ENCODE results near the gene CATSPERZ. TPM values are rescaled to one million over a fixed set of nuclear protein-coding genes. Genes with fewer than 3 reads are reported as not detected.

CATSPERZ gene
- total and polyA plus RNA-seq, 2 donors (not counting 3 experiments of a cell fraction or from before 2014, with no cell fraction given): 0.11 TPM; not detected in 1

- intact Hi-C loops (cut with micrococcal nuclease): no loop called here
- POLR2A ChIA-PET: no interaction called here
- no peaks in the 10 kb centered on the region for H3K36me3 ChIP-seq (ENCODE audit: control insufficient read depth in 2 of 2, extremely low read depth in 1 of 2, insufficient read depth in 2 of 2, low read length in 2 of 2)
- H3K4me1 ChIP-seq (ENCODE audit: control insufficient read depth, extremely low read depth, insufficient read depth, low read length): peaks cover 6% of the 10 kb centered on the region
- peaks cover 10% of the 10 kb centered on the region for H3K79me2 ChIP-seq (ENCODE audit: control insufficient read depth, insufficient read depth, low read length)
- no TSS peak for BruUV-seq (replicated peaks)
- peak overlapping the region; percentile 59 to 68 (median 66) for H3K4me3 ChIP-seq (replicated peaks in 1 of 3; ENCODE audit: insufficient read depth in 1 of 3, low read depth in 1 of 3, low read length in 3 of 3)
- DNase-seq (ENCODE audit: low read depth, low spot score) (no peak), FAIRE-seq (no peak)
- H3K27me3 ChIP-seq (ENCODE audit: control insufficient read depth in 2 of 2, insufficient read depth in 2 of 2, low read length in 2 of 2): no peaks in the 10 kb centered on the region
- H3K9ac ChIP-seq (replicated peaks; ENCODE audit: extremely low read depth, insufficient read depth, low read length): peak overlapping the region; percentile 55
- CTCF ChIA-PET: interaction anchor here (0.7 to 6.7 kb wide), 4 partner anchors 11 to 101 kb away, joined by 4 to 413 read pairs (median 28); partner anchors contain the start of genes FERMT3, PRDX5 and TRMT112
- no peak for TF ChIP-seq MAX (IDR thresholded peaks at IDR 0.05; ENCODE audit: insufficient read depth, insufficient read length)
- no peak for TF ChIP-seq POLR2AphosphoS5 (IDR thresholded peaks at IDR 0.05; ENCODE audit: insufficient read depth, low read depth, low read length)
- TF ChIP-seq POLR2A (IDR thresholded peaks at IDR 0.05; ENCODE audit: low read depth, low read length): no peak
- TF ChIP-seq MYC (IDR thresholded peaks at IDR 0.05; ENCODE audit: low read depth, low read length): no peak
- no peak for TF ChIP-seq CTCF (IDR thresholded peaks at IDR 0.05; ENCODE audit: extremely low read depth in 1 of 2, insufficient read depth in 1 of 2, low read depth in 1 of 2, low read length in 2 of 2)
- no peak for TF ChIP-seq GATA2 (IDR thresholded peaks at IDR 0.05; ENCODE audit: insufficient read depth, insufficient read length, low read depth, low read length)
- TF ChIP-seq EZH2 (IDR thresholded peaks at IDR 0.05; ENCODE audit: borderline replicate concordance, low read depth, low read length, severe bottlenecking): no peak
- no peak for TF ChIP-seq JUN (IDR thresholded peaks at IDR 0.05; ENCODE audit: borderline replicate concordance, insufficient read depth, insufficient read length, low read depth)
- TF ChIP-seq FOS (IDR thresholded peaks at IDR 0.05; ENCODE audit: borderline replicate concordance, insufficient read depth, low read length): no peak
- H3K27ac ChIP-seq (ENCODE audit: insufficient read depth, low read depth, low read length): no peak overlapping the region
- H3K9me1 ChIP-seq (replicated peaks; ENCODE audit: control insufficient read depth, extremely low read depth, insufficient read depth, low read length): no peaks in the 10 kb centered on the region
- no peaks in the 10 kb centered on the region for H3K9me3 ChIP-seq (replicated peaks; ENCODE audit: control insufficient read depth, insufficient read depth, low read length)
- H4K20me1 ChIP-seq (replicated peaks; ENCODE audit: control insufficient read depth, extremely low read depth, insufficient read depth, low read length): no peaks in the 10 kb centered on the region
- H2AFZ ChIP-seq (ENCODE audit: low read depth, low read length): peak overlapping the region; percentile 57
- peak overlapping the region; percentile 60 for H3K4me2 ChIP-seq (ENCODE audit: insufficient read depth, low read length)
- dilution Hi-C loops (cut with MboI; ENCODE audit: extremely low pct_ligation_motif_present, low sequenced_read_pairs): no loop called here
Measured at GRCh38 chr11:64306563-64306875, 6.4 kb downstream of the CATSPERZ start.

Measured in endothelial cell of umbilical vein (primary cell).